Coronary artery (tissue), 2 donors: ENCODE measurements around the gene PIK3AP1.
"Not testable (repeated sequence)": the region's sequence is repeated elsewhere in the genome, so short reads cannot be mapped to it uniquely, and the experiment has no call there.

ENCODE experiments used
- DNase-seq: peaks from one replicate; pipeline ENCODE4 v3.0.0-alpha.2; 2017; ENCODE audit warnings: low spot score
- H3K27ac ChIP-seq, 2 donors: fragments of 200-600 bp; sonication (generic); one replicate each; pipeline ENCODE4 v1.5.1; 2016 to 2019
- H3K4me3 ChIP-seq: fragments of 200-600 bp; sonication (generic); 2 replicates; pipeline ENCODE4 v1.5.1; 2016; ENCODE audit warnings: mild to moderate bottlenecking, moderate library complexity
- TF ChIP-seq, protein P1 (sequence below): fragments of 200-600 bp; sonication (generic); IDR thresholded peaks from one replicate; pipeline ENCODE4 v1.5.1; 2019; ENCODE audit warnings: antibody characterized with exemption

The PIK3AP1 gene

DNA sequence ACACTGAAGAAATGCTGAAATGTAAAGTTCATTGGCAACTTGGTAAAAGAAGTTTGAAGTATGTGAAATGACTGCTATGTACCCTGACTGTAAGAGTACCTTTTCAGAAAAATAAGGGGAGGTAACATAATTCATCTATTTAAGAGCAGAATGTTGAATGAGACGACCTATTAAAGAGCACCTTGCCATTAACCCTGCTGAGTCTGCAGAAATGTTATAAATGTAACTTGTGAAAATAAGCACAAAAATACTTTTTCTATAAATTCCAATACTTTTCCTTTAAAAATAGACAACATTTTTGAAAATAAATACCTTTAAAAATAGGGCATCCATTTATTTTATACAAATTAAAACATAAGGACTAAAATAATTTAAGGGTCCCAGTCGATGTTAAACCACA lies 141.2 kb downstream of the PIK3AP1 start:
- TF ChIP-seq, protein P1, sequence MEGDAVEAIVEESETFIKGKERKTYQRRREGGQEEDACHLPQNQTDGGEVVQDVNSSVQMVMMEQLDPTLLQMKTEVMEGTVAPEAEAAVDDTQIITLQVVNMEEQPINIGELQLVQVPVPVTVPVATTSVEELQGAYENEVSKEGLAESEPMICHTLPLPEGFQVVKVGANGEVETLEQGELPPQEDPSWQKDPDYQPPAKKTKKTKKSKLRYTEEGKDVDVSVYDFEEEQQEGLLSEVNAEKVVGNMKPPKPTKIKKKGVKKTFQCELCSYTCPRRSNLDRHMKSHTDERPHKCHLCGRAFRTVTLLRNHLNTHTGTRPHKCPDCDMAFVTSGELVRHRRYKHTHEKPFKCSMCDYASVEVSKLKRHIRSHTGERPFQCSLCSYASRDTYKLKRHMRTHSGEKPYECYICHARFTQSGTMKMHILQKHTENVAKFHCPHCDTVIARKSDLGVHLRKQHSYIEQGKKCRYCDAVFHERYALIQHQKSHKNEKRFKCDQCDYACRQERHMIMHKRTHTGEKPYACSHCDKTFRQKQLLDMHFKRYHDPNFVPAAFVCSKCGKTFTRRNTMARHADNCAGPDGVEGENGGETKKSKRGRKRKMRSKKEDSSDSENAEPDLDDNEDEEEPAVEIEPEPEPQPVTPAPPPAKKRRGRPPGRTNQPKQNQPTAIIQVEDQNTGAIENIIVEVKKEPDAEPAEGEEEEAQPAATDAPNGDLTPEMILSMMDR: no peak
- Histone ChIP-seq H3K4me3 (no peak overlapping the region), H3K27ac (no peak overlapping the region)
- DNase-seq: no peak

DNA sequence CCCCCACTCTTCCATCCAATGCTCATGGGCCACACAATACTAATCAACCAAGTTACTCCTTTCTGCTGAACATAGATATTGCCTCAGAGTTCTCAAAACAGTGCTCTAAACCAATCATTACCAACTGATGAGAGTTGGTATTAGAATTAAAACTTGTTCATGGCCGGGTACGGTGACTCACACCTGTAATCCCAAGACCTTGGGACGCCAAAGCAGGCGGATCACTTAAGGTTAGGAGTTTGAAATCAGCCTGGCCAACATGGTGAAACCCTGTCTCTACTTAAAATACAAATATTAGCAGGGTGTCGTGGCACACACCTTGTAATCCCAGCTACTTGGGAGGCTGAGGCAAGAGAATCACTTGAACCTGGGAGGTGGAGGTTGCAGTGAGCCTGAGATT lies 141.7 kb downstream of the PIK3AP1 start:
- Histone ChIP-seq H3K27ac (no peak overlapping the region), H3K4me3 (no peak overlapping the region)
- no peak for DNase-seq
- TF ChIP-seq, protein P1: no peak

DNA sequence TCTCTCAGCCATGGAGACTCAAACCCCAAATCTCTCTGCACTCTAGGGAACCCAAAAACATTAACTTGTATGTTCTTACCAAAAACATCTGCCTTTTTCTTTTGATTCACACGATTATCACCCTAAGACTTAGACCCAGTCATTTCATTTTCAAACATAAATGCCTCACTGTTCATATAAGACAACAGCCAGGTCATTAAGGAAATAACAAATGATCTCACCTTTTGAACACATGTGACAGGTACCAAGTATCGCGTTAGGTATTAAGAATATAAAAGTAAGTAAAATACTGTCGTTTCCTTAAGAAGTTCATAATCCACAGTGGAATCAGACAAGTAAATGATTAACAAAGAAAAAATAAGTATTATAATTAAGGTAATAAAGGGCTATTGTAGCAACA lies 142.3 kb downstream of the PIK3AP1 start:
- Histone ChIP-seq H3K4me3 (no peak overlapping the region), H3K27ac (no peak overlapping the region)
- TF ChIP-seq, protein P1: no peak
- DNase-seq: no peak

DNA sequence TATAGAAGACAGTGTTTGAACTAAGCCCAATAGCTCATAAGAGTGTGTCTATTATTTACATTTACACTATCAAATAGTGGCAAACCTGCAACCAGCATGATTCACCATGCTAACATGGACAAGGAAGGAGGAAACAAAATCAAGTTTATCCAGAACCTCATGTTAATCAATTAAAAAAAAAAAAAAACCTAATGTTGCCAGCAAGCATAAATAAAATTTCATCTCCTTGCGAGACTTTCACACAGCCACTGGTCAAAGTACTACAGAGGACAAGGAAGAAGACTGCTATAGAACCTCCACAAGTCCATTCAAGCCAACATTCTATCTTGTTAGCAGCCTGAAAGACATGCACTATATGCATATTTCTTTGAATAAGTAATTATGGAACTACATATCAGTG lies 143.2 kb downstream of the PIK3AP1 start:
- H3K4me3 ChIP-seq: no peak overlapping the region
- H3K27ac ChIP-seq: no peak overlapping the region
- TF ChIP-seq, protein P1: no peak
- no peak for DNase-seq

DNA sequence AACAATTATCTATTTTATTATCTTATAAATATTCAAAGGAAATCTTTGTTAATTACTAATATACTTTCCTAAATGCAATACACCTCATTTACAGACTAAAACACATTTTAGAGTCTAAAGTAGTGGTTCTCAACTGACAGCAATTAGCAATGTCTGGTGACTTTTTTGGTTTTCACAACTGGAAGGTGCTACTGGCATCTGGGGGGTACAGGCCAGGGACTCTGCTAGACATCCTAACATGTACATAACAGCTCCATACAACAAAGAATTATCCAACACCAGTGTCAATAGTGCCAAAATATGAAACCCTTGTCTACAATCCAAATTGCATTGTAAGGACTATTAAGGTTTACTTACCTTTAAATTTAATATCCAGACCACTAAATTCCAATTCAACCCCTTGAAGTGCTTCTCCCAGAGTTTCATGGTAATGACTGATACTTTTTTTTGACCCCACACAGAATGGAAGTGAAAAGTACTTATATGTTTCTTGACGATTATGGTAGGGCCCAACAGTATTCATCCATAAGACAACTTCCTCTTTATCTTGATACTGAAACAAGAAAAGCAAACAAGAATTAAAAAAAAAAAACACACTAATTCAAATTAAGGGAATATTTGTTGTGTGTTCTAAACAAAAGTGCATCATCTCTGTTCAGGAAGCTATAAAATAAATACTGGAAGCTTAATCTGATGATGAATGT lies 143.9 kb downstream of the PIK3AP1 start:
- Histone ChIP-seq H3K4me3 (no peak overlapping the region), H3K27ac (no peak overlapping the region)
- TF ChIP-seq, protein P1: no peak
- no peak for DNase-seq

DNA sequence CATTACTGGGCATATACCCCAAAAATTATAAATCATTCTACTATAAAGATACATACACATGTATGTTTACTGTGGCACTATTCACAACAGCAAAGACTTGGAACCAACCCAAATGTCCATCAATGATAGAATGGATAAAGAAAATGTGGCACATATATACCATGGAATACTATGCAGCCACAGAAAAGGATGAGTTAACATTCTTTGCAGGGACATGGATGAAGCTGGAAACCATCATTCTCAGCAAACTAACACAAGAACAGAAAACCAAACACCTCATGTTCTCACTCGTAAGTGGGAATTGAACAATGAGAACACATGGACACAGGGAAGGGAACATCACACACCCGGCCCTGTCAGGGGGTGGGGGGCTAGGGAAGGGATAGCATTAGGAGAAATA lies 145.8 kb downstream of the PIK3AP1 start:
- not testable (repeated sequence) for DNase-seq, H3K27ac ChIP-seq, H3K4me3 ChIP-seq

DNA sequence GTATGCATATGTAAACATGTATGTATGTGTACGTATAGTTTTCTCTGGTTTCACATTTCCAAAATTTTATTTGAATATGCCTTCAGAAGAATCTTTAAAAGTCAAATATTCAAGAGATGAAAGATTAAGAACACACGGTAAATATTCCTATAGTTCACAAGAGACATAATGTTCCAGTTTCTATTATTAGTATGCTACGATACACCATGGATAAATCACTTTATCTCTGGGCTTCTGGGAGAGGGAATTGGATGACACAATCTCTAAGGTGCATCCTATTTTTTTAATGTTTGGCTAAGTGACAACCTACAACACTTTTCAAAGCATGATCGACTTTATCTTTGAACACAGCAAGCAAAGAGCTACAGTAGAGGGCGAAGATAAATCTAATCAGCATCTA lies 147.3 kb downstream of the PIK3AP1 start:
- no peak for DNase-seq
- Histone ChIP-seq H3K27ac (no peak overlapping the region), H3K4me3 (no peak overlapping the region)
- TF ChIP-seq, protein P1: no peak
